IMR-90 (cell line): ENCODE data around the gene GAMT. TPM values are rescaled to one million over a fixed set of nuclear protein-coding genes. Genes with fewer than 3 reads are reported as not detected.

Experiments used
- ATAC-seq: fragments of 200-7000 bp; cut with Tn5 transposase; 2 replicates; pipeline ENCODE4 v1.9.1; 2020; ENCODE audit warnings: low read depth, mild to moderate bottlenecking, moderate library complexity
- BruUV-seq: library from RNA; stranded (reverse); fragments of 400-500 nt; replicated peaks from 2 replicates; lab custom pipeline; 2021; lab: Mats Ljungman, UMichigan
- CTCF ChIA-PET: fragments of 300-600 bp; formaldehyde crosslinking; extraction: SDS; loops from one replicate; lab custom pipeline; 2021; ENCODE audit warnings: antibody characterized with exemption; lab: Yijun Ruan, JAX
- POLR2A ChIA-PET: fragments of 300-600 bp; sonication (Branson Sonifier 250); formaldehyde crosslinking; loops from one replicate; lab custom pipeline; 2022; ENCODE audit warnings: antibody characterized with exemption; ENCODE audit not compliant: unreplicated experiment; lab: Charles Lee
- DNase-seq: peaks from one replicate; pipeline ENCODE4 v3.0.0; 2013
- H2AFZ ChIP-seq: replicated peaks from 2 replicates; pipeline ENCODE3; 2013; ENCODE audit warnings: low read length, mild to moderate bottlenecking; ENCODE audit not compliant: poor library complexity
- H2AK5ac ChIP-seq: 2 replicates; pipeline ENCODE4 v1.6.1; 2013; ENCODE audit warnings: low read depth, low read length, inconsistent platforms
- H2AK9ac ChIP-seq: replicated peaks from 2 replicates; pipeline ENCODE3; 2013; ENCODE audit warnings: mild to moderate bottlenecking, low read depth, low read length, moderate library complexity; ENCODE audit not compliant: poor library complexity
- H2BK120ac ChIP-seq: 2 replicates; pipeline ENCODE4 v1.6.1; 2013; ENCODE audit warnings: low read depth, low read length, inconsistent platforms
- H2BK15ac ChIP-seq: 3 replicates; pipeline ENCODE4 v1.6.1; 2013; ENCODE audit warnings: low read depth, low read length, inconsistent platforms
- H2BK20ac ChIP-seq: 2 replicates; pipeline ENCODE4 v1.6.1; 2013; ENCODE audit warnings: low read depth, mild to moderate bottlenecking, inconsistent platforms, low read length, moderate library complexity
- H2BK5ac ChIP-seq: 2 replicates; pipeline ENCODE4 v1.6.1; 2013; ENCODE audit warnings: mild to moderate bottlenecking, low read depth, low read length, inconsistent platforms; ENCODE audit not compliant: poor library complexity, severe bottlenecking
- H3K14ac ChIP-seq: replicated peaks from 2 replicates; pipeline ENCODE4 v1.6.1; 2013; ENCODE audit warnings: low read depth, low read length, inconsistent platforms
- H3K18ac ChIP-seq: 2 replicates; pipeline ENCODE4 v1.6.1; 2013; ENCODE audit warnings: low read depth, low read length, control low read depth
- H3K23ac ChIP-seq: 2 replicates; pipeline ENCODE4 v1.6.1; 2013; ENCODE audit warnings: low read depth, low read length, inconsistent platforms
- H3K27ac ChIP-seq: 2 replicates; pipeline ENCODE4 v1.5.1; 2013; ENCODE audit warnings: mild to moderate bottlenecking, control low read depth, low read length; ENCODE audit not compliant: insufficient read depth
- H3K27me3 ChIP-seq: 2 replicates; pipeline ENCODE4 v1.6.1; 2013; ENCODE audit warnings: low read length; ENCODE audit not compliant: control insufficient read depth, insufficient read depth
- H3K36me3 ChIP-seq: 2 replicates; pipeline ENCODE4 v1.6.1; 2013; ENCODE audit warnings: low read length, mixed read lengths; ENCODE audit not compliant: control insufficient read depth, insufficient read depth
- H3K4ac ChIP-seq: 2 replicates; pipeline ENCODE4 v1.6.1; 2013; ENCODE audit warnings: low read depth, low read length, inconsistent platforms
- H3K4me1 ChIP-seq: 2 replicates; pipeline ENCODE4 v1.6.1; 2013; ENCODE audit warnings: low read length, mixed read lengths; ENCODE audit not compliant: control insufficient read depth, insufficient read depth
- H3K4me2 ChIP-seq: 2 replicates; pipeline ENCODE4 v1.6.1; 2013; ENCODE audit warnings: low read depth, mild to moderate bottlenecking, control low read depth, low read length, moderate library complexity
- H3K4me3 ChIP-seq: 2 replicates; pipeline ENCODE4 v1.5.1; 2013; ENCODE audit warnings: low read depth, mild to moderate bottlenecking, control low read depth, low read length, moderate library complexity; ENCODE audit not compliant: insufficient read depth
- H3K56ac ChIP-seq: 2 replicates; pipeline ENCODE4 v1.6.1; 2013; ENCODE audit warnings: low read length, inconsistent platforms; ENCODE audit not compliant: insufficient read depth; ENCODE audit errors: extremely low read depth
- H3K79me1 ChIP-seq, 2 experiments: 2 replicates each; pipeline ENCODE4 v1.6.1; 2013; ENCODE audit warnings: low read length in 2 of 2, inconsistent platforms in 1 of 2, low read depth in 1 of 2
- H3K9ac ChIP-seq: 2 replicates; pipeline ENCODE4 v1.6.1; 2013; ENCODE audit warnings: low read depth, low read length, control low read depth
- H3K9me1 ChIP-seq: 2 replicates; pipeline ENCODE4 v1.6.1; 2013; ENCODE audit warnings: low read length, inconsistent platforms; ENCODE audit not compliant: insufficient read depth
- H3K9me3 ChIP-seq: 2 replicates; pipeline ENCODE4 v1.6.1; 2013; ENCODE audit warnings: low read length; ENCODE audit not compliant: control insufficient read depth, insufficient read depth
- H4K20me1 ChIP-seq: 2 replicates; pipeline ENCODE4 v1.6.1; 2013; ENCODE audit warnings: low read length, inconsistent platforms; ENCODE audit not compliant: insufficient read depth
- H4K5ac ChIP-seq: 2 replicates; pipeline ENCODE4 v1.6.1; 2013; ENCODE audit warnings: mild to moderate bottlenecking, low read depth, low read length, control low read depth
- H4K8ac ChIP-seq, 2 experiments: 2 replicates each; pipeline ENCODE4 v1.6.1; 2013; ENCODE audit warnings: low read depth in 2 of 2, low read length in 2 of 2, control low read depth in 1 of 2, inconsistent platforms in 1 of 2
- H4K91ac ChIP-seq: 2 replicates; pipeline ENCODE4 v1.6.1; 2013; ENCODE audit warnings: low read depth, low read length, inconsistent platforms; ENCODE audit not compliant: insufficient read depth
- BHLHE40 ChIP-seq: fragments of 150-350 bp; IDR thresholded peaks from 2 replicates; pipeline ENCODE4 v1.6.1; 2016; ENCODE audit warnings: mild to moderate bottlenecking, low read depth, low read length
- CEBPB ChIP-seq: IDR thresholded peaks from 2 replicates; pipeline ENCODE4 v1.6.1; 2012; ENCODE audit warnings: low read depth, low read length, improper control_type of control experiment
- CHD1 ChIP-seq: IDR thresholded peaks from 2 replicates; pipeline ENCODE4 v1.6.1; 2012; ENCODE audit warnings: low read depth, low read length, improper control_type of control experiment
- ELK1 ChIP-seq: fragments of 150-350 bp; IDR thresholded peaks from 2 replicates; pipeline ENCODE4 v1.6.1; 2016; ENCODE audit warnings: low read depth, mild to moderate bottlenecking, low read length, moderate library complexity, borderline replicate concordance
- MXI1 ChIP-seq: IDR thresholded peaks from 2 replicates; pipeline ENCODE4 v1.6.1; 2012; ENCODE audit warnings: low read depth, mild to moderate bottlenecking, low read length, moderate library complexity, borderline replicate concordance
- POLR2A ChIP-seq: IDR thresholded peaks from 2 replicates; pipeline ENCODE4 v1.6.1; 2012; ENCODE audit warnings: mild to moderate bottlenecking, low read depth, low read length
- RAD21 ChIP-seq: IDR thresholded peaks from 2 replicates; pipeline ENCODE4 v1.6.1; 2012; ENCODE audit warnings: low read length, improper control_type of control experiment
- USF2 ChIP-seq: fragments of 150-350 bp; IDR thresholded peaks from 2 replicates; pipeline ENCODE4 v1.6.1; 2017; ENCODE audit warnings: mild to moderate bottlenecking, antibody characterized with exemption, low read length, low read depth
- WGBS, 2 experiments: methylation state at CpG; one replicate each; pipeline versions ENCODE4 v1.1.5 to v1.1.7; 2013; ENCODE audit warnings: missing lambda C conversion rate in 2 of 2; ENCODE audit not compliant: insufficient read length in 1 of 2; ENCODE audit errors: extremely low coverage in 2 of 2; 5-methylcytosine and 5-hydroxymethylcytosine counted together
- dilution Hi-C: fragments of 300-500 bp; cut with HindIII; formaldehyde crosslinking; loops from one replicate; pipeline ENCODE4 v1.14.3; 2018; ENCODE audit warnings: low sequenced_read_pairs; ENCODE audit not compliant: unreplicated experiment
- in situ Hi-C: fragments of 300-500 bp; cut with MboI; formaldehyde crosslinking; loops from 3 replicates; pipeline ENCODE4 v1.14.3; 2019; ENCODE audit warnings: low sequenced_read_pairs, inconsistent platforms, mixed read lengths
- intact Hi-C: fragments of 100-400 bp; cut with micrococcal nuclease; formaldehyde crosslinking; loops from 2 replicates; pipeline ENCODE4 v1.10.0; 2022
- polyA plus RNA-seq, 3 experiments: library from polyadenylated mRNA; depleted of rRNA; stranded (reverse); fragments of >200 nt; gene quantifications; 2 replicates each; pipeline ENCODE4 v1.2.3, GENCODE V29; 2012; ENCODE audit warnings: low replicate concordance in 1 of 3
- total RNA-seq: library from RNA; depleted of rRNA; stranded (reverse); fragments of >200 nt; gene quantifications from 2 replicates; pipeline ENCODE4 v1.2.3, GENCODE V29; 2012

The GAMT gene
- total and polyA plus RNA-seq, 2 of the 4 experiments (the other 2 are of a cell fraction): 22.8 to 51.8 TPM

GRCh38 chr19:1386945-1387683 lies 14.2 kb downstream of the GAMT start:
- TF ChIP-seq POLR2A (no peak), MXI1 (no peak), CHD1 (no peak), BHLHE40 (no peak), RAD21 (no peak), USF2 (no peak), ELK1 (no peak), CEBPB (no peak)
- no peaks in the 10 kb centered on the region for H3K9me3 ChIP-seq
- no peak overlapping the region for H4K5ac ChIP-seq
- H2AK5ac ChIP-seq: no peak overlapping the region
- intact Hi-C loops (no loop called here), dilution Hi-C loops (no loop called here), in situ Hi-C loops (no loop called here)
- no peaks in the 10 kb centered on the region for H3K27me3 ChIP-seq
- CTCF ChIA-PET: no interaction called here
- peaks cover 4% of the 10 kb centered on the region; the same call in 1 of the 2 replicates for H3K9me1 ChIP-seq
- H3K27ac ChIP-seq: no peak overlapping the region
- WGBS, 2 experiments: 94% methylated on average over 35 of the region's 39 CpGs; no CpG with 5 or more reads in 1 of the 2 experiments
- H3K4ac ChIP-seq: no peak overlapping the region
- no peak overlapping the region for H4K8ac ChIP-seq
- H2BK15ac ChIP-seq: no peak overlapping the region
- no peak overlapping the region for H2BK5ac ChIP-seq
- BruUV-seq: no TSS peak
- no peak for ATAC-seq
- H3K4me2 ChIP-seq: no peak overlapping the region
- no peak overlapping the region for H3K23ac ChIP-seq
- H2AK9ac ChIP-seq: no peak overlapping the region
- POLR2A ChIA-PET: no interaction called here
- H3K4me1 ChIP-seq: no peaks in the 10 kb centered on the region
- H3K18ac ChIP-seq: no peak overlapping the region
- no peak overlapping the region for H2BK20ac ChIP-seq
- H3K36me3 ChIP-seq: peaks cover 18% of the 10 kb centered on the region
- H2AFZ ChIP-seq: no peak overlapping the region
- no peak for DNase-seq
- H4K20me1 ChIP-seq: peaks cover 9% of the 10 kb centered on the region
- H3K9ac ChIP-seq: no peak overlapping the region
- no peak overlapping the region for H3K56ac ChIP-seq
- H4K91ac ChIP-seq: no peak overlapping the region
- H3K14ac ChIP-seq: no peak overlapping the region
- no peak overlapping the region for H2BK120ac ChIP-seq
- H3K79me1 ChIP-seq: peaks cover 9 to 44% of the 10 kb centered on the region in 2 experiments; a peak in 3 of 4 replicates
- no peak overlapping the region for H3K4me3 ChIP-seq
